Right atrium auricular region (tissue), 2 donors: ENCODE results near the gene ITGB3. TPM values are rescaled to one million over a fixed set of nuclear protein-coding genes. Genes with fewer than 3 reads are reported as not detected.
A peak's percentile ranks its signal among the peaks of the same experiment; 100 is the strongest.

ENCODE experiments used
- DNase-seq: peaks from one replicate; pipeline ENCODE4 v3.0.0-alpha.2; 2019; ENCODE audit warnings: low spot score
- H3K27ac ChIP-seq, 2 donors: fragments of 200-600 bp; sonication (generic); 1 replicate in 1 of 2; 2 replicates in 1 of 2; pipeline ENCODE4 v1.5.1; 2016 to 2019
- H3K27me3 ChIP-seq, 2 donors: fragments of 200-600 bp; sonication (generic); one replicate each; pipeline versions ENCODE4 v1.5.1 to v1.6.0; 2017 to 2019
- H3K36me3 ChIP-seq: fragments of 200-600 bp; sonication (generic); one replicate; pipeline ENCODE4 v1.5.1; 2016
- H3K4me1 ChIP-seq, 2 donors: fragments of 200-600 bp; sonication (generic); one replicate each; pipeline versions ENCODE4 v1.5.1 to v1.6.0; 2017 to 2019
- H3K4me3 ChIP-seq, 2 donors: fragments of 200-600 bp; sonication (generic); 1 replicate in 1 of 2; 2 replicates in 1 of 2; pipeline ENCODE4 v1.5.1; 2017 to 2019; ENCODE audit warnings: mild to moderate bottlenecking in 1 of 2, moderate library complexity in 1 of 2
- H3K9me3 ChIP-seq, 2 donors: fragments of 200-600 bp; sonication (generic); one replicate each; pipeline ENCODE4 v1.5.1; 2019
- total RNA-seq, 2 donors: library from RNA; depleted of rRNA; stranded (reverse); fragments of >200 nt; gene quantifications; one replicate each; pipeline ENCODE4 v1.1.0, GENCODE V29; 2016
- TF ChIP-seq, protein P1 (sequence below), 2 donors: fragments of 200-600 bp; sonication (generic); IDR thresholded peaks; one replicate each; pipeline ENCODE4 v1.5.1; 2019; ENCODE audit warnings: antibody characterized with exemption in 2 of 2

ITGB3 gene
- total RNA-seq, 2 donors from 2014 or later: 3.0 to 13.6 TPM

DNA sequence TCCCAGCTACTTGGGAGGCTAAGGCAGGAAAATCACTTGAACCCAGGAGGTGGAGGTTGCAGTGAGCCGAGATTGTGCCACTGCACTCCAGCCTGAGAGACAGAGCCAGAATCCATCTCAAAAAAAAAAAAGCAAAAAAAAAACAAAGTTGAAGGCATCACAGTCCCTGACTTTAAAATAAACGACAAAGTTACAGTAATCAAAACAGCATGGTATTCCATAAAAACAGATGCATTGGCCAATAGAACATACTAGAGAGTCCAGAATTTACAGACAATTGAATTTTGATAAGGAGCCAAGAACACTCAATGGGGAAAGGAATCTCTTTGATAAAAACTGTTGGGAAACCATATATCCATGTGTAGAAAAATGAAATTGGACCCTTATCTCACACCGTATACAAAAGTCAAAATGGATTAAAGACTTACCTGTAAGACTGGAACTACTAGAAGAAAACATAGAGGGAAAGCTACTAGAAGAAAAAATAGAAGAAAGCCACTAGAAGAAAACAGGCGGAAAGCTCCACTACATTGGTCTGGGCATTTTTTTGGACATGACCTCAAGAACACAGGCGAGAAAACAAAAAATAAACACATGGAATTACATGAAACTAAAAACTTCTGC is 67.4 kb downstream of the ITGB3 start:
- Histone ChIP-seq H3K4me1 (no peaks in the 10 kb centered on the region), H3K36me3 (no peaks in the 10 kb centered on the region), H3K4me3 (no peak overlapping the region), H3K27me3 (no peaks in the 10 kb centered on the region), H3K9me3 (peaks cover 0 to 7% of the 10 kb centered on the region in 2 donors), H3K27ac (no peak overlapping the region)
- no peak for DNase-seq
- TF ChIP-seq, protein P1, sequence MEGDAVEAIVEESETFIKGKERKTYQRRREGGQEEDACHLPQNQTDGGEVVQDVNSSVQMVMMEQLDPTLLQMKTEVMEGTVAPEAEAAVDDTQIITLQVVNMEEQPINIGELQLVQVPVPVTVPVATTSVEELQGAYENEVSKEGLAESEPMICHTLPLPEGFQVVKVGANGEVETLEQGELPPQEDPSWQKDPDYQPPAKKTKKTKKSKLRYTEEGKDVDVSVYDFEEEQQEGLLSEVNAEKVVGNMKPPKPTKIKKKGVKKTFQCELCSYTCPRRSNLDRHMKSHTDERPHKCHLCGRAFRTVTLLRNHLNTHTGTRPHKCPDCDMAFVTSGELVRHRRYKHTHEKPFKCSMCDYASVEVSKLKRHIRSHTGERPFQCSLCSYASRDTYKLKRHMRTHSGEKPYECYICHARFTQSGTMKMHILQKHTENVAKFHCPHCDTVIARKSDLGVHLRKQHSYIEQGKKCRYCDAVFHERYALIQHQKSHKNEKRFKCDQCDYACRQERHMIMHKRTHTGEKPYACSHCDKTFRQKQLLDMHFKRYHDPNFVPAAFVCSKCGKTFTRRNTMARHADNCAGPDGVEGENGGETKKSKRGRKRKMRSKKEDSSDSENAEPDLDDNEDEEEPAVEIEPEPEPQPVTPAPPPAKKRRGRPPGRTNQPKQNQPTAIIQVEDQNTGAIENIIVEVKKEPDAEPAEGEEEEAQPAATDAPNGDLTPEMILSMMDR (IDR thresholded peaks at IDR 0.05): no peak

DNA sequence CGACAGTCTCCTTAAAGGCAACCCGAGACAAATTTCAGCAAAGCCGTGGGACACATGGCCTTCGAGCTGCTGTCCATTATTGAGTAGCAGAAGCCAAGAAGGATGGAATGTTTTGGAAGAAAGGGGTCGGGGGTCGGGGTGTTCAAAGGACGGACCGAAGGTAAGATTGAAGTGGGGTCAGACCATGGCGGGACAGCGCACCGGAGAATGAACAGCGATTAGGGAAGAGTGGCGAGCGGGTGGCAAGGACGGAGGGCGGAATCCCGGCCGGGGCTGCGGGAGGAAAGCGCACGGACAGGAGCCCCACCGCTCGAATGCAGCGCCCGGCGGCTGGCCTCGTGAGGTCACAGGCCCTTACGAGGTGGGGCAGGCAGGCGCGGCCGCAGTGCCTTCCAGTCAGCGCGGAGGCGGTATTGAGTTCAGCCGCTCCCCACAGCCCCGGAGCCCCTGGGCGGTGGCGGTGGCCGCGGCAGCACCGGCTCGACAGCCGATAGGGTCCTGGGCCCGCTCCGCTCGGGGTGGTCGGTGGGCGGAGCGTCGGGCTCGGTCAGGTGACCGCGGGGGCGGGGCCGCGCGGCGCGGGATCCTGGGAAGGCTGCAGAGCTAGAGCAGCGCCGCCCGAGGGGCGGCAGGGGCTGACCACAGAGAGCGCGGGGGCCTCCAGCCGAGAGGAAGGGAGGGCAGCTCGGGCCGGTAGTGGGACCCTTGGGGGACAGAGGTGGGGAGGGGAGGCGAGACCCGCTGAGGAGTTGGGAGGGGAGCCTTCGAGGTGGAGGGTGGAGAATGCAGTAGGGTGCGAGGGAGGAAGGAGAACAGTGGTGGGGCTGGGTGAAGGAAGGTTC is 70.0 kb downstream of the ITGB3 start, which contains the start of gene EFCAB13:
TSS of gene EFCAB13 (plus strand) at position 574 of the 842 bp plus-strand sequence. CDS start 4,399 bp downstream, outside the sequence.
- no peaks in the 10 kb centered on the region for H3K27me3 ChIP-seq
- no peaks in the 10 kb centered on the region for H3K4me1 ChIP-seq
- peak within 1 kb of the TSS; percentile 48 to 69 for H3K4me3 ChIP-seq
- H3K27ac ChIP-seq: peak within 1 kb of the TSS; percentile 85 to 89
- peak; percentile 87 for DNase-seq
- TF ChIP-seq, protein P1 (IDR thresholded peaks at IDR 0.05): peak in 1 of 2 donors; percentile 54
- H3K36me3 ChIP-seq: no peaks in the 10 kb centered on the region
- H3K9me3 ChIP-seq: peaks cover 0 to 7% of the 10 kb centered on the region in 2 donors

DNA sequence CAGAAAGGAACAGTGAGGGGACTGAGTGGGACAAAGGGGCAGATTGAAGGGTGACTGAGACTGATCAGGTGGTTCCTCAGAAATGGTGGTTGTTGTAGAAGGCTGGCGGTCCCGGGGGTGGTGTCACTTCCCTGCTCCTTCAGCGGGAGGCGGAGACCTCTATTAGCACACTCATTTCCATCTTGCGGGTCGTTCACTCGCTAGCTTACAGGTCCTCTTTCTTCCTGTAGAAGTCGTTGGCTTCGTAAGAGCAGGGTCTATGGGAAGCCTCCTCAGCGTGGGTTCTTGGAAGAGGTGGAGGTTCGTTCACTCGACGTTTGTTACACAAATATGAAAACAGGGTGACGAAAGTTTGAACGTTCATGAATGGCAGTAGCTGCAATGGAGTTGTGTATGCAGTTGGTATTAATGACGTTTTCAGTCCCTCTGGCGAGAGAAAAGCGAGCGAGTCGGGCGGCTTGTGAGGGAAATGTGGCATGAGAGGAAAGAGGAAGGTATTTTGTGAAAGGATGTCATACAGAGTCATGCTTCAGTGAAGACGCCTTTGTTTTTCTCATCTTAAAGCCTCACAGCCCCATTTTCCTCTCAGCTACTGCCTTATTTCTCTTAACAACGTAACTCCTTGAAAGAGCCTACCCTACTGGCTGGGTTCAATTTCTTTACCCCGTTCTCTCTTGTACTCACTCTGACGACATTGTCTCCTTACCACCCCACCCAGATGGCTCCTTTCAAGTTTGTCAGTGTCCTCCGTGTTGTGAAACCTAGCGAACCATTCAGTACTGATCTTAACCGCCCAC is 70.8 kb downstream of the ITGB3 start:
- Histone ChIP-seq H3K4me1 (no peaks in the 10 kb centered on the region), H3K27ac (peak overlapping the region; percentile 85 to 89), H3K27me3 (no peaks in the 10 kb centered on the region), H3K4me3 (peak overlapping the region; percentile 48 to 69), H3K36me3 (no peaks in the 10 kb centered on the region), H3K9me3 (peaks cover 0 to 7% of the 10 kb centered on the region in 2 donors)
- TF ChIP-seq, protein P1 (IDR thresholded peaks at IDR 0.05): no peak
- peak; percentile 70 for DNase-seq

DNA sequence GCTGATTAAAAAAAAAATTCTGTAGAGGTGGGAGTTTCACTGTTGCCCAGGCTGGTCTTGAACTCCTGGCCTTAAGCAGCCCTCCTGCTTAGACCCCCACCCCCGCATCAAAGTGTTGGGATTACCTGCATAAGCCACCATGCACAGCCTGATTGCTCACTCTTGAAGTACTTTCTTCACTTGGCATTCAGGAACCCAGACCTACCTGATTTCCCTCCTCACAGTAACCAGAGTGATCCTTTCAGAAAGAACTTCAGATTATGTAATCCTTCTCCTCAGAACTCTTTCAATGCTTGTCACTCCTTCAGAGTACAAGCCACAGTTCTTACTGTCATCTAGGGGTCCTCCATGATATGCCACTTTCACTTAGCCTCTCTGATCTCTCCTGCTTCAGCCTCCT is 71.5 kb downstream of the ITGB3 start:
- no peak overlapping the region for H3K4me3 ChIP-seq
- no peaks in the 10 kb centered on the region for H3K4me1 ChIP-seq
- DNase-seq: no peak
- no peaks in the 10 kb centered on the region for H3K36me3 ChIP-seq
- peaks cover 0 to 7% of the 10 kb centered on the region in 2 donors for H3K9me3 ChIP-seq
- H3K27me3 ChIP-seq: no peaks in the 10 kb centered on the region
- TF ChIP-seq, protein P1 (IDR thresholded peaks at IDR 0.05): no peak
- H3K27ac ChIP-seq: no peak overlapping the region

DNA sequence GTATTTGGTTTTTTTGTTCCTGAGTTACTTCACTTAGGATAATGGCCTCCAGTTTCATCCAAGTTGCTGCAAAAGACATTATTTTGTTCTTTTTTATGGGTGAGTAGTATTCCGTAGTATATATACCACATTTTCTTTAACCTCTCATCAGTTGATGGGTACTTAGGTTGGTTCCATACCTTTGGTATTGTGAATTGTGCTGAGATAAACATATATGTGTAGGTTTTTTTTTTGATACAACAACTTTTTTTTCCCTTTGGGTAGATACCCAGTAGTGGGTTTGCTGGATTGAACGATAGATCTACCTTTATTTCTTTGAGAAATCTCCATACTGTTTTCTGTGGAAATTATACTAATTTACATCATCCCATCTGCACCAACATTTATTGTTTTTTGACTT is 76.9 kb downstream of the ITGB3 start:
- Histone ChIP-seq H3K36me3 (no peaks in the 10 kb centered on the region), H3K9me3 (no peaks in the 10 kb centered on the region), H3K27me3 (no peaks in the 10 kb centered on the region), H3K27ac (no peak overlapping the region), H3K4me3 (no peak overlapping the region), H3K4me1 (no peaks in the 10 kb centered on the region)
- TF ChIP-seq, protein P1 (IDR thresholded peaks at IDR 0.05): no peak
- no peak for DNase-seq
